Gastrocnemius medialis (tissue), 4 donors: ENCODE measurements around the gene MMRN2.
"Not testable (repeated sequence)": the region's sequence is repeated elsewhere in the genome, so short reads cannot be mapped to it uniquely, and the experiment has no call there.

ENCODE experiments used
- POLR2A ChIP-seq, 2 donors: fragments of 450-650 bp; IDR thresholded peaks; one replicate each; pipeline ENCODE4 v1.6.1; 2017; ENCODE audit warnings: antibody characterized with exemption in 2 of 2, mild to moderate bottlenecking in 2 of 2, moderate library complexity in 2 of 2
- TF ChIP-seq, protein P1 (sequence below), 5 experiments: fragments of 450-650 bp in 3 of 5; fragments of 200-600 bp in 2 of 5; sonication (generic) in 2 of 5; IDR thresholded peaks in 4 of 5; conservative IDR thresholded peaks in 1 of 5; 1 replicate in 4 of 5; 2 replicates in 1 of 5; pipeline ENCODE4 v1.5.1; 2016 to 2019; ENCODE audit warnings: antibody characterized with exemption in 5 of 5, mild to moderate bottlenecking in 3 of 5, moderate library complexity in 3 of 5

DNA sequence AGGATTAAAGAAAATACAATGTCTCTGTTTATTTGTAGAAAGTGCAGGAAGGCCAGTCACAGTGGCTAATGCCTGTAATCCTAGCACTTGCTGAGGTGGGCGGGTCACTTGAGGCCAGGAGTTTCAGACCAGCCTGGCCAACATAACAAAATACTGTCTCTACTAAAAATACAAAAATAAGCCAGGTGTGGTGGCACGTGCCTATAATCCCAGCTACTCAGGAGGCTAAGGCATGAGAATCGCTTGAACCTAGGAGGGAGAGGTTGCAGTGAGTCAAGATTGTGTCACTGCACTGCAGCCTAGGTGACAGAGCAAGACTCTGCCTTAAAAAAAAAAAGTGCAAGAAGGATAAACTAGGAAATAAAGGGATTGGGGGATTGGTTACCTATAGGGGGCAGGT lies 21.0 kb upstream of the MMRN2 start:
- TF ChIP-seq, protein P1, sequence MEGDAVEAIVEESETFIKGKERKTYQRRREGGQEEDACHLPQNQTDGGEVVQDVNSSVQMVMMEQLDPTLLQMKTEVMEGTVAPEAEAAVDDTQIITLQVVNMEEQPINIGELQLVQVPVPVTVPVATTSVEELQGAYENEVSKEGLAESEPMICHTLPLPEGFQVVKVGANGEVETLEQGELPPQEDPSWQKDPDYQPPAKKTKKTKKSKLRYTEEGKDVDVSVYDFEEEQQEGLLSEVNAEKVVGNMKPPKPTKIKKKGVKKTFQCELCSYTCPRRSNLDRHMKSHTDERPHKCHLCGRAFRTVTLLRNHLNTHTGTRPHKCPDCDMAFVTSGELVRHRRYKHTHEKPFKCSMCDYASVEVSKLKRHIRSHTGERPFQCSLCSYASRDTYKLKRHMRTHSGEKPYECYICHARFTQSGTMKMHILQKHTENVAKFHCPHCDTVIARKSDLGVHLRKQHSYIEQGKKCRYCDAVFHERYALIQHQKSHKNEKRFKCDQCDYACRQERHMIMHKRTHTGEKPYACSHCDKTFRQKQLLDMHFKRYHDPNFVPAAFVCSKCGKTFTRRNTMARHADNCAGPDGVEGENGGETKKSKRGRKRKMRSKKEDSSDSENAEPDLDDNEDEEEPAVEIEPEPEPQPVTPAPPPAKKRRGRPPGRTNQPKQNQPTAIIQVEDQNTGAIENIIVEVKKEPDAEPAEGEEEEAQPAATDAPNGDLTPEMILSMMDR (IDR thresholded peaks at IDR 0.05 in 4 of 5, conservative IDR thresholded peaks at IDR 0.05 in 1 of 5), result not testable (repeated sequence)
- TF ChIP-seq POLR2A (IDR thresholded peaks at IDR 0.05), result not testable (repeated sequence)
